ENCODE data around the gene KPTN.
A peak's percentile ranks its signal among the peaks of the same experiment; 100 is the strongest.

The KPTN gene

DNA sequence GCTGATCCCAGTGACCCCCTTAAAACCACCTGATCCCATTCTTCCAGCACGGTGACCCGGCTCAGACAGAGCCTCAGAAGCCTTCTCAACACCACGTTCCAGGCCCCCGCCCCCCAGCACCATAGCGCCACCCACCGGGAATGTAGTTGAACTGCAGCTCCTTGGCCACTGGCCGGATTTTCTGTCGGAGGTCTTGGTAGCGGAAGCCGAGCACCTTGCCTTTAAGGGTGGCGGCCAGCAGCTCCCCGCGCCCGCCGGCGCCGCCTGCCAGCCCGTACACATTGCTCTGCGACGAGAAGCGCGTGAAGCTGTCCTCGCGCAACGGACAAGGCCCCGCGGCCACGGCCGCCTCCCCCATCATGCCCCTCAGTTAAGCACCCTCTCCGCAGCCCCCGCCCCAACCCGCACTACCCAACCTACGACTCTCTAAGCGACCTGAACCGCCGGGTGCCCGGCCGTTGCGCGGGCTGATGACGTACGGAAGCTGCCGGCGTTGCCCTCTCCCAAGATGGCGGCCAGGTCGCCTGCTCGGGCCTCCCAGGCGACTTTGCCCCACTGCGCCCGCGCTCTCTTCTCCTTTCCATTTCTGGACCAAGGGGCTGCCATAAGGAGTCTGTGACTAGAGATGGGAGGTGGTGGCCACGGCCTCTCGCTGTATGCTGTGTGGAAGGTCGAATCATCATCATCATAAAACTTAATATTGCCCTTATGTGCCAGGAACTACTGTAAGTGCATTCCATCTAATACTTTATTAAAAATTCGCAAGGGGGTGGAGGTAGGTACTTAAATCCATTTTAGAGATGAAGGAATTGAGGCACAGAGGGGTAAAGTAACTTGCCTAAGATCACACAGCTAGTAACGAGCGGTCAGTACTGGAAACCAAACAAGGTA, at the start of gene KPTN:
Gene KPTN, minus strand, starts transcription at position 420 of the 891 bp plus-strand sequence. Its CDS starts 59 bp downstream, at position 361.
- peak; percentile 79 to 81 for DNase-seq (ENCODE audit: low read depth in 2 of 2)

DNA sequence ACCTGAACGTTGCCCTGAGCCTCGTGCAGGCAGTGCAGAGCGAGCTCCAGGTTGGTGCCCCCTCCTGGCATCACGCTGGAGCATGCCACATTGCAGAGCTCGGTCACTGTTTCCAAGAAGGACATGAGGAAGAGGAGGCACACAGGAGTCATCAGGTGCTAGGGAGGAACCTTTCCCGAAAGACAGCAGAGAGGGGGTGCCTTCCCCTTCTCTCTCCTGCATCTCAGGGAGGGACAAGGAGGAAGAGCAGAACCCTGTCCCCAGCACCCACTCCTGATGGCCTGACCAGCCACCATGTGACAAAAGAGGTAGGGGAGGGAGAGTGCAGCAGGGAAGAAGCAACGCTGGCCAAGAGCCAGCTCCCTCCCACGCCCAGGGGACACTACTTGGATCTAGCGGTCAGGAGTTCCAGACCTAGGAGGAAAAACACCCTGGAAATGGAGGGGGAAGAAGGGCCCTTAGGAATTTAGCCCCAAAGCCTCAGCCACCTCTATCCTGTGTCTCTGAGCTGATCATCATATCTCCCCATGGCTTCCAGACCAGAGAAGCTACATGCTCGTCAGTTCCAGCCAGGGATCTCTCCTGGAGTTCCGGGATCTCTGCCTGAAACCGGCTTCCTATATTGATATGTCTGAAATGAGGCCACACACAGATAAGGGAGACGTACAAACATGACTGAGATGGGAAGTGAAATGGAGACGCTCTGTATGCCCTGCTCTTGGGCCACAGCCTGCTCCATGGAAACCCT, 47.8 kb upstream of the KPTN start:
- no peak for DNase-seq (ENCODE audit: low read depth in 2 of 2)

DNA sequence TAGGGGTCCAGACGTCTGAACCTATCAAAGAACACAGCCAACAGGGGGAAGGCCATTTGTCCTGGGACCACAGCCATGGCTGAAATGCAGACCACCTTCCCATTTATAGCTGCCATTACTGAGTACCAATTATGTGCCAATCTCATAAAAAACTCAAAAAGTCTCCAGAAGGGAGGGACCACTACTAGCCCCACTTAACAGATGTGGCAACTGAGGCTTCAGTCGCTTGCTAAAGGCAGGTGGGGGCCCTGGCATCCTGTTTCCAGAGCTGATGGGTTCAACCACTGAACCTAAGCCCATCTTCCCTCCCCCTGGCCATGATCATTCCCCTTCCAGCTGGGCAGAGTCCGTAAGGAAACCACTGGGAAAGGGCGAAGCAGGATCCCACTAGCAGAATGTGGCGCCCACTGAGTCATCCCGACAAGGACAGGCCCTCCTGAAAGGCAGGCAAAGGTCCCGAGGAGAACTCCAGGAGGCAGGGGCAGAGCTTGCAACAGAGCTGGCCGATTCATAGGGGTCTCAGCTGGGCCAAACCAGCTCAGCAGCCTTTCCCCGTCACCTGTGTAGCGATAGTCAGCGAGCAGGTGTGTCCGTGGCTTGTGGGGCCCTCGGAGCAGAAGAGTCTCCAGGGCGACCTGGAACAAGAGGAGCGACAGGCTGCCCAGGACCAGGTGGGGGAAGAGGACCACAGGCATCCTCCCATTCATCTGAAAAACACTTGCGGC, 45.2 kb upstream of the KPTN start:
- no peak for DNase-seq (ENCODE audit: low read depth in 2 of 2)

DNA sequence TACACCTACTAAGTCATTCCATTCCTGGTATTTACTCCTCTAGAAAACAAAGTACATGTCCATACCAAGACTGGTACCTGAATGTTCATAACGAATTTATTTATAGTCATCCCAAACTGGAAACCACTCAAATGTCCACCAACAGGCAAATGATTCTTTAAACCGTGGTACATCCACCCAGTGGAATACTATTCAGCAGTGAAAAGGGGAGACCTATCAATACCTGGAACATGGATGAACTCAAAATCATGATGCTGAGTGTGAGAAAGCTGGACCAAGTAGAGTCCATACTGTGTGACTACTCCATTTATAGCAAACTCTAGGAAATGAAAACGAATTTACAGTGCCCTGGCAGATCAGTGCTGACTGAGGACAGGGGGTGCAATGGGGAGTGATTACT, 42.8 kb upstream of the KPTN start:
- no peak for DNase-seq (ENCODE audit: low read depth in 2 of 2)

DNA sequence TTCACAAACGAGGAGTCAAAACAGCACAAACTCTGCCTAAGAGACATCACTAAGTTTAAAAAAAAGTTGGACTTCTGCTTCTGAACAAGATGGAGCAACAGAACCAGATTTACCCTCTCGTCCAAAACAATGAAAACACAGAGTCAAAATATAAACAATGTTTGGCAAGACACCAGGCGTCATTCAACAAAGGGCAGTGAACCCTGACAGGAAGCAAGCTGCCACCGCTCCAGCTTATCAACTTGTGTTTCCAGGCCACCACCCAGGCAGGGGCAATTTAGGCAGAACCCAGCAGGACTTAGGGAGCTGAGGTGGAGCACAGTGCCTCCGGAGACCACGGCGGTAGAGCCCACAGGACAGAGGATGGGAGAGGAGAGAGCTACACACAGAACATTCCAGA, 39.5 kb upstream of the KPTN start:
- no peak for DNase-seq (ENCODE audit: low read depth in 2 of 2)

DNA sequence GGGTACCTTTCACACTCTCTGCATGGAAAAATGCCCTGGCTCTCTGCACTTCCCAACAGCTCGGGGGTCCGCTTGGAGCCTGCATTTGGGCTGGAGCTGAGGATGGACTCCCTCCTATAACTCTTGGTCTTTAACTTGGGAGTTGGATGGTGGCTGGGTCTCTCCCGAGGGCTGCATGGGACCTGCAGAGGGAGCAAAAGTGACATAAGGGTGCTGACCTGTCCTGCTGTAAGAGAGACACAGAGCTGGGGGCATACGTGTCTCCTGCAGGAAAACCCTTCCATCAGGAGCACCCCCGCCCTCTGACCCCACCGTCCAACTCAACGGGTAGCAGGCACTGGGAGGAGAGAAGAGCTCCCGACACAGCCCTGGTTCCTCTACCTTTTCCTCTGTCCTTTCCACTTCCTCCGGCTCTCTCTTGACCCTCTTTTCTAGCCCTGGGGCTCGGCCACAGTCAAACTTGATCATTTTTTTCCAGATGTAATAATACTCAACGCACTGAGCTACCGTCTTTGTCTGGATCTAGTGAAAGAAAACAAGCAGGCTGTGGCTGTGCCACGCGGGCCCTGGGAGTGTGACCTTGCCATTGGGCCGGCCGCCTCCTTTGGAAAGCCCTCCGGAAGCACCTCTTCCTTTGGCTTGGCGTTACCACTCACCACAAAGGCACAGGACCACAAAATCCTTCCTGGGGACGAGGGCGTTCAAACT, 37.6 kb upstream of the KPTN start:
- DNase-seq (ENCODE audit: low read depth in 2 of 2): no peak

DNA sequence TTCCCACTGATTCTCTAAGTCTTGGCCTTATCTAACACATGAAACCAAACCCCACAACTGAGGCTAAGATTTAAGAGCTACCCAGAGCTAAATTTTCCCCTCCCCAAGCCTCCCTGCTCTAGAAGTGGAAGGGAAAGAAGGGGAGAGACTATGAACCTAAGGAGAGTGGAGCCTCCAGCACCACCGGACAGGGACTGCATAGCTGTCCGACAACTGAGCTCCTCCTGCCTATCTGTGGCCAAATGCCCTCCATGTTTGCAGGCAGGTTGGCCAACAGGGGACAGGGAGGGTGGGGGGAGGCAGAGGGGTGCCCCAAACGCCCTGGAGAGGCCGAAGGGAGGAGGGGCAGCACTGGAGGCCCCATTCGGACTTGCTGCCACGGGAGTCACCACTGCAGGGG, 36.8 kb upstream of the KPTN start:
- DNase-seq (ENCODE audit: low read depth in 2 of 2): no peak

DNA sequence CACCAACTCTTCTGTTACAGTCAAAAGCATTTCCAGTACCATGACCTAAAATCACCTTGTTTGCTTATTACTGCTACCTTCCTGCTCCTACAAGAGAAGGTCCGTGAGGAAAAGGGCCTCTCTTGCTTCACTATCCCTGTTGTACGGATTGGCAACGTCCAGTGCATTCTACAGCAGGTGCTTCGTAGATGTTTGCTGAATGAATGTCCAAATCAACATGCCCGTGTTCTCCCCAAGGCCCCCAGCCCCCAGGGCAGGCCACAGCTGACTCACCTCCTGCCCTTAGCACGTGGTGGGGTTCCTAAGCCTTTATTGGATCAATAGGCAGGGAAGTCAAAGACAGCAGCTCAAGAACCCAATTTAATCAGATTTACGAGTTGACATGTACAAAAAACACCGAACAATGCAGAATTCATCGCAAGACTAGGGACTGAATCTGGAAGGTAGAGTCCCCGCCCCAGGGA, 36.4 kb upstream of the KPTN start:
- DNase-seq (ENCODE audit: low read depth in 2 of 2): no peak

DNA sequence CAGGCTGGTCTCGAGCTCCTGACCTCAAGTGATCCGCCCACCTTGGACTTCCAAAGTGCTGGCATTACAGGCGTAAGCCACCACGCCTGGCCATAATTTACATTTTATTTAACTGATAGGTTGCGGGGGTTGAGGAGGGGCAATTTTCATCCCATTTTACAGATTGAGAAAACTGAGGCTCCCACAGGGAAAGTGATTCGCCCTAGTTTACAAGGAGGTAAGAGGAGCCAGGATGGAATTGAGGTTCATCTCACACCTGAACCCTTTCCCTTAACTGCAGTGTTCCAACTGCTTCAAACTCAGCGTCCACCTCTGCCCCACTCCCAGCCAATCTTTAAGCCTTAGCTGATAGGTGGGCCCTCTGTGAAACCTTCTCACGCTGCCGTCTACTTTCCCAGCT, 34.8 kb upstream of the KPTN start:
- DNase-seq (ENCODE audit: low read depth in 2 of 2): no peak

DNA sequence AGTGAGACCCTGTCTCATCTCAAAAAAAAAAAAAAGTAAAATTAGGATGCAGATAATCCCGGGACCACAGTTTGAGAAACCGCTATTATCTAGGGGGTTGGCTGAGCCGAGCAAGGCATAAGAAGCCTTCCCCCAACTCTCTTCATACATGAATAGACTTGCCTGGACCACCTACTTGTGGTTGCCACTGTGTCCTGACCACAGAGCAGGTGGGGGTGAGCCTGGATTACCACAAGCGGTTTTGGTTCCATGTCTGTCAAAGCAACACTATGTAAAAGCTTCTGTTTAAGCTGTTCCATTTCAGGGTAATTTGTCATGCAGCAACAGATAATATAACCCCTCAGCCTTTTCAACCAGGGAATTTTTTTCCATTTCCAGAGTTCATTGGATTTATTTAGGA, 34.1 kb upstream of the KPTN start:
- DNase-seq (ENCODE audit: low read depth in 2 of 2): peak; percentile 50 to 63

DNA sequence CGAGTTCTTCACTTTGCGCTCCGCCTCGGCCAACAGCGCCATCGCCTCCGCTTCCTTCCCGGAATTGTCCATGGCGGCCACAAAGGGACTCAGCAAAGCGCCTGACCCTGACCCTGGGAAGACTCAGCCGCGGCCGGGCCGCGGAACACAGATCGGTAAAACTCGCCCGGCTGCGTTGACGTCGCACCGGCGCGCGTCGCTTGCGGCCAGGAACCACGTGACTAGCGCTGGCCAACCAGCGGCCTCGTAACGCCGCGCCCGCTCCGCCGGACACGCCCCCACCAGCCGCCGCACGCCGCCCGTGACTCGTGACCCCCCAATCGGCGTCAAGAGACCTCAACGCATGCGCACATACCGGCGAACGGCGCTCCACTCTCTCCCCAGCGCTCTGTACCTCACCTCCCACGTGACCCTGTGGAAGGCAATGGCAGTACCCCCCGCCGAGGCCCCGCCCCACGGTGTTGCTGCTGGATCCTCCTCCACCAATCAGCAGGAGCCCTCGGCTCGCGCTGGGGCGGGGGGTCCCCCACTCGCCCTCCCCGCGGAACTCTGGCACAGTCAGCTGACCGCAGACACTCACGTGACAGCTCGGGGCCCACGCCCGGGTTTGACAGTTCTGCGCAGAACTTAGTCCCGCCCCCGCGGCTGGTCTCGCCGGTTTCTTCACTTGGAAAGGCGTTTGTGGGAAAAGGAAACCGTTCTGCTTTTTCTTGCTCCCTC, 31.0 kb upstream of the KPTN start, which contains the start of gene NAPA:
Gene NAPA, minus strand, starts transcription at position 195 of the 720 bp plus-strand sequence. Its CDS starts 123 bp downstream, at position 72.
- DNase-seq (ENCODE audit: low read depth in 2 of 2): peak; percentile 100

DNA sequence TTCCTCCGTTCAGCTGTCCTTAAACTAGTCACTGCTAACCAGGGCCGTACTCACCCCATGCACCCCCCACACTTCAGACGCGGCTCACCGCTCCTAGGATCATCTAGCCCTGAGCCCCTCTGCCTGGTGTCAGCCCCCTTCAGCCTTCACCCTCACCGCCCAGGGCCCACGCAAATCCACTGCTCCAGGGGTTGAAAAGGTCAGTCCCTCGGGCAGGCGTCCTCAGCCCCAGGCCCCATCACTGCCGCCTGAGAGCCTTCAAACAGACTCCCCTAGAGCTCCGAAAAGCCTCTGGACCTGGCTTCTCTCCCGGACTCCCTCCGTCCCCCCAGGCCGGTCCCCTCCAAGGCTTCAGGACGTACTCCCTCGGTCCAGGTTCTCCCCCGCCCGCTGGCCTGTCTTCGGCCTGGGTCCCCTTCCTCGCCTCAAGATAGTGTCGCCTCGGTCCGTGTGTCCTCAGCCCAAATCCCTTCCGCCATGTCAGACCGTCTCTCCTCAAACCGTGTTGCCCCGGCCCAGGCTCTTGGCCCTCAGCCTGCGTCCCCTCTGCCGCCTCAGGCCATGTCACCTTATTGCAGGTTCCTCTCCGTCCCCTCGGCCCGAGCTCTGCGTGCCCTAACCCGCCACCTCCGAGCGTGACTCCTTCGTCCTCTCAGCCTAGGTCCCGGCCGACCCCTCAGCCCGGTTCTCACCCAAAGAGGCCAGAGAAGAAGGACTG, 30.3 kb upstream of the KPTN start:
- no peak for DNase-seq (ENCODE audit: low read depth in 2 of 2)

DNA sequence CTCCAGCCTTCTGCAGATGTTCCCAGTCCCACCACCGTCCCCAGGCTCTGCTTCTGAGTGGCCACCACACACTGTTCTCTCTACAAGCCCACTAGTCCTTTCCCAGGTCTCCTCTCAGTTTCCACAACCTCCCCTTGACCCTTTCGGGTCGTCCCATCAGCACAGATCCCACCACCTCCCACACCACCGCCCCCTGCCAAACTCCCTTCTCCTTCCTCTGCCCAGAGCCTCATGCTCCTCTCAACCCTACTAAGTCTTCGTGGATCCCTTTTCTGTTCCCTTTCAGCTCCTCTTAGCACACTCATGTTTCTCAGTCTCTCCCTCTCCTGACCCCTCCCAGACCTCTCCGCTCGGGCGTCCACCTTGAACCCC, 28.9 kb upstream of the KPTN start:
- DNase-seq (ENCODE audit: low read depth in 2 of 2): no peak

DNA sequence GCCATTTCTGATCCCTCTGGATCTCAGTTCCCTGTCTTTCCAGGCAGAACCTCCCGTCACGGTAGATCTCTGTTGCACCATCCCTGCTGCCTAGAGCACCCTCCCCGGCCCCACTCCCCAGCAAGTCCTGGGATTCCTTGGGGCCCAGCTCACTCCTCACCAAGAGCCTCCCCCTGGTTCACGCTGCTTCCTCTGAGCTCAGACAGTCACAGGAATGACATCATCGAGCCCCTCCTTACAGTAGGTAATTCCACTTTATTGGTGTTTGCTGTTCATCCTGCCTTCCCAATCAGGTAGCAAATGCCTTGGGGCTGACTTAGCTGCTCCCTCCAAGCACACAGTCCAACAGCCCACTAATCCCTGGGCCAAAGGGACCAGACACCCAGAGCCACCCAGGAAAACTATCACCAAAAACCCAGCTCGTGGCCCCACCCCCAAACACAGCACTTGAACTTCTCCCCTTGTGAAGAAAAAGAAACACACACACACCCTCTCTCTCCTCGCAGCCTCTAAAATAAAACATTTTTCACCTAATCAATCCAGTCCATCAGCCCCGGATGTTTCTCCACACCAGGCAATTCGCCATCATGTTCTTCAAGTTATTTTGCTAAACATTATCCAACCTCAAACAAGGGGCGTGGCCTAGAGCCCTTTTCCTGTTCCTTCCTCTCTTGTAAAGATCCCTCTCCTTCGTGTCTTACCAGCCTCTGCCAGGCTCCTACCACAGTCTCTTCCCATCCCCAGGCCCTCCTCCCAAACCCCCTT, 28.3 kb upstream of the KPTN start:
- no peak for DNase-seq (ENCODE audit: low read depth in 2 of 2)

DNA sequence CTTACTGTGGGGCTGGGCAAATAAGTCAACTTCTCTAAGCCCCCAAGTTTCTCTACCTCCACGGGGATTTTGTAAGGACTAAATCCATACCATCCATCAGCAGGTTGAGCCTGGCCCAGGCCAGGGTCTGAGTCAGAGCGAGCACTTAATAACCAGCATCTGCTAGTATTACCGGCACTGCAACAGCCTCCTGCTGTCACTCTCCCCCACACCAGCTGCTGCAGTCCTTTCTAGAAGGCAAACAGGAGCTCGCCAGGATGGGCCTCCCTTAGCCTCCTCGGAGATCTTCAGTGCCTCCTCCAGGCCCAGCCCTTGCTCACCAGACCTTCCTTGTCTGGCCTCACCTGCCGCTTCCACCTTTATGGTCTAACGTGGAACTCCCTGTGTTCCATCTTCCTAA, 27.7 kb upstream of the KPTN start:
- no peak for DNase-seq (ENCODE audit: low read depth in 2 of 2)

DNA sequence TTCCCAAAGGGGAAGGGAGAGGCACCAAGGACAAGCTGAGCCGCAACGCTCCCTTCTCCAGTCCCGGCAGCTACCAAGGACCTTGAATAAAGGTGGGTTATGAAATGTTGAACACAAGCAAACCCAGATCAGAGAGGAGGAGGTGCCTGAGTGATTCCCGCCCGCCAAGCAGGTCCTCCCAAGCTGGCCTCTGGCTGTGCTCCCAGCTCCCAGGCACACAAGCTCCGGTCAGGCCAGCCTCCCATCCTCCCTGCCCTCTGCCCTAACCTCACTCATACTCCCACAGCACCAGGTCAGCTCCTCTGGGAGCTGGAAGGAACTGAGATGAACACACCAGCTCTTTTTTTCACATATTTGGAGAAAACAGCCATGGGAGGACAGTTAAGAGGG, 27.1 kb upstream of the KPTN start:
- DNase-seq (ENCODE audit: low read depth in 2 of 2): no peak

DNA sequence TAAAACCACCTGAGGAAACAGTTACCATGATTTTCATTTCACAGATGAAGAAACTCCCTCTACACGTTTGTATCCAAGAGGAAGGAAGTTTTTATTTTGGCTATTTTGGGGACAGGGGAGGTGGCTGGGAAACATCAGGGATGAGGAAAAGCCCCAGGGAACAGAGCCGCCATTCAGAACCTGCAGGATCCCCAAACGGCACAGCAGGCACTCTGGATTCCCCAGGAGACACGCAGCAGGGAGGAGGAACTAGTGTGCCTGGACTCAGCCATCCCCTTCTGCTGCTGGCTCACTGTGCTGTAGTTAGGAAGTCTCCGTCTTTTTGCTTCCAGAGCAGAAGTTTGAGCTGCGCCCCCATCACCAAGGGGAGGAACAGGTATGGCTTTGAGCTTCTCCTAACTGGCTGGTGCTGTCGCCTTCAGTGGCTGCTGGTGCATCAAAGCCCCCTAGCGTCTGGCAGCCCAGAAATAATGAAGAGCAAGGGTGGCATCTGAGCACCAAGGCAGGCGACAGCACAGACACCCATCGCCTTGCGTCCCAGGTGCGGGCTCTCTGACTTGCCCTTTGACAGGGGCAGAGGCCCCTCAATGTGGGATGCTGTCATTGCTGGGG, 26.6 kb upstream of the KPTN start:
- DNase-seq (ENCODE audit: low read depth in 2 of 2): no peak

DNA sequence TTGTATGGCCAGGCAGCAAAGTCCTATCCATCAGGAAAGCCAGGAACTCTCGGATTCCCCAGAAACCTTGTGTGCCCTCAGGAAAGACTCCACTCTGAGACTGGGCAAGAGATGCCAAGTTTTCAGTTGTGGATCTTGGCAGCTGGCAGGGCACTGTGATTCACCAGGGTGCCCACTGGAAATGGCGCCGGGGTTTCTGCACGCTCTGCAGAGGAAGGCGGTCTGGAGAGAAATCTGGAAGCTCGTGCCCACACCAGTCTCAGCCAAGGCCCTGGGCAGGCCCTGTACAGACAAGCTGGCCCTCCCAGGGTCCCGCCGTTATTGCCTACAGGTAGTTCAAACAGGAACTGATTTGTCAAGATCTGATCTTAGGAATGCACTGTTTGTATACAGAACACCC, 26.0 kb upstream of the KPTN start:
- no peak for DNase-seq (ENCODE audit: low read depth in 2 of 2)

All from stimulated activated CD8-positive, alpha-beta memory T cell treated with anti-CD3 and anti-CD28 coated beads, Interleukin-15, amount 100 ng/mL, for 4 hours (primary cell).